Urinary bladder (tissue), 4 donors: Measurements from ENCODE around the gene CCM2. TPM values are rescaled to one million over a fixed set of nuclear protein-coding genes. Genes with fewer than 3 reads are reported as not detected.
"Not testable (repeated sequence)": the region's sequence is repeated elsewhere in the genome, so short reads cannot be mapped to it uniquely, and the experiment has no call there.

Experiments
- DNase-seq: peaks from one replicate; pipeline ENCODE4 v3.0.0-alpha.2; 2015; ENCODE audit errors: extremely low spot score
- H3K27ac ChIP-seq: one replicate; pipeline ENCODE4 v1.5.1; 2013; ENCODE audit warnings: low read depth, mild to moderate bottlenecking, moderate library complexity
- H3K36me3 ChIP-seq: one replicate; pipeline ENCODE4 v1.6.1; 2013; ENCODE audit warnings: mild to moderate bottlenecking, moderate library complexity; ENCODE audit not compliant: insufficient read depth
- H3K4me1 ChIP-seq: one replicate; pipeline ENCODE4 v1.6.1; 2013; ENCODE audit warnings: mild to moderate bottlenecking, moderate library complexity; ENCODE audit not compliant: insufficient read depth
- H3K4me3 ChIP-seq: one replicate; pipeline ENCODE4 v1.5.1; 2013; ENCODE audit warnings: low read depth, low read length
- WGBS: extraction: QIAGEN DNeasy Blood & Tissue Kit; methylation state at CpG from one replicate; pipeline ENCODE4 v1.1.7; 2013; 5-methylcytosine and 5-hydroxymethylcytosine counted together
- polyA plus RNA-seq: library from polyadenylated mRNA; stranded (reverse); fragments of 200-250 nt; gene quantifications from one replicate; pipeline ENCODE4 v1.2.3, GENCODE V29; 2013
- total RNA-seq: library from RNA; depleted of rRNA; stranded (reverse); fragments of >200 nt; gene quantifications from one replicate; pipeline ENCODE4 v1.2.3, GENCODE V29; 2014
- donor health status: healthy with polysubstance abuse.
- donor health status: healthy.

CCM2 gene
- total and polyA plus RNA-seq, 2 donors, result 19.5 to 42.0 TPM

GRCh38 chr7:45015313-45015712 lies 15.3 kb downstream of the CCM2 start:
- Histone ChIP-seq H3K4me1 (no peaks in the 10 kb centered on the region), H3K27ac (no peak overlapping the region), H3K36me3 (no peaks in the 10 kb centered on the region), H3K4me3 (no peak overlapping the region)
- 78% methylated on average over 1 of the region's 1 CpG for WGBS
- DNase-seq, result no peak

GRCh38 chr7:45017253-45017652 lies 17.3 kb downstream of the CCM2 start:
- no peaks in the 10 kb centered on the region for H3K36me3 ChIP-seq
- H3K4me1 ChIP-seq, result no peaks in the 10 kb centered on the region
- no peak overlapping the region for H3K4me3 ChIP-seq
- H3K27ac ChIP-seq, result no peak overlapping the region
- WGBS, result 62% methylated on average over 3 of the region's 3 CpGs
- no peak for DNase-seq

- Histone ChIP-seq H3K4me3 (no peak overlapping the region), H3K4me1 (no peaks in the 10 kb centered on the region), H3K27ac (no peak overlapping the region), H3K36me3 (no peaks in the 10 kb centered on the region)
- DNase-seq, result no peak
- WGBS, result 87% methylated on average over 5 of the region's 5 CpGs
These were observed 20.9 kb downstream of the CCM2 start for GRCh38 chr7:45020915-45021314.

- no peak overlapping the region for H3K27ac ChIP-seq
- no peaks in the 10 kb centered on the region for H3K4me1 ChIP-seq
- H3K36me3 ChIP-seq, result no peaks in the 10 kb centered on the region
- 89% methylated on average over 3 of the region's 3 CpGs for WGBS
- H3K4me3 ChIP-seq, result no peak overlapping the region
- DNase-seq, result no peak
These were observed 21.7 kb downstream of the CCM2 start for GRCh38 chr7:45021604-45022296.

DNA sequence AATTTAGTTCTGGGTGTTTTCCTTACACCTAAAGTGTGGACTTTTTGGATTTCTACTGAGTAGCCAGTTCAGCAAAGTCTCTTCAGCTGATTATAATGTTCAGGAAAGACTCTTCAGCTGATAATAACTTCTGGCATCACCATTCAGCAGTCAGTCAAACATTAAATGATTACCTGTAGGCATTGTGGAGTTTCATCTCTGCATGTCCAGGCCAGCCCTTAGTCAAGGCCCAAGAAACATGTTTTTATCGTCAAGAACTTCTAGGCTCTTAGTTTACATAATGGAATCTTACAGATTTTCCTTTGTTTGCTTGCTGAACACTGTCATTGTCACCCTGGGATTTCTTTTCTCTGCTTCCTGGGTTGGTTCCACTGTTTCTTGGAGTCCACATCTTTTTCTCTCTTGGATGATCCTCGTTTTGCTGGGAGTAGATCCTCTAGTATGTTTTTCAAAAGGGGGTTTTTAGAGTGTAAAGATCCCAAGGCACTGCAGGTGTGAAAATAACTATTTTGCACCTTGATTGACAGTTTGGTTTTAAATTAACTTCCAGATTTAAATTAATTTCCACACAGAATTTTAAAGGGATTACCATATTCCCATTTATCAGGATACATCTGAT lies 24.2 kb downstream of the CCM2 start:
- no peak overlapping the region for H3K27ac ChIP-seq
- no peak for DNase-seq
- no peaks in the 10 kb centered on the region for H3K36me3 ChIP-seq
- no peak overlapping the region for H3K4me3 ChIP-seq
- WGBS, result 90% methylated on average over 2 of the region's 2 CpGs
- H3K4me1 ChIP-seq, result no peaks in the 10 kb centered on the region

DNA sequence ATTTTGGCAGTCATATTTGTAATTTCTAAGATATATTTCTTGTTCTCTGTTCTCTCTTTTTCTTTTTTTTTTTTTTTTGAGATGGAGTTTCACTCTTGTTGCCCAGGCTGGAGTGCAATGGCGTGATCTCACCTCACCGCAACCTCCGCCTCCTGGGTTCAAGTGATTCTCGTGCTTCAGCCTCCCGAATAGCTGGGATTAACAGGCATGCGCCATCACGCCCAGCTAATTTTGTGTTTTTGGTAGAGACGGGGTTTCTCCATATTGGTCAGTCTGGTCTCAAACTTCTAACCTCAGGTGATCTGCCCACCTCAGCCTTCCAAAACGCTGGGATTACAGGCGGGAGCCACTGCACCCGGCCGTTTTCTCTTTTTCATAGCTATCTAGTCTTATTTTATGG lies 25.5 kb downstream of the CCM2 start:
- H3K27ac ChIP-seq, DNase-seq, H3K4me1 ChIP-seq, H3K36me3 ChIP-seq, H3K4me3 ChIP-seq: not testable (repeated sequence)
- WGBS, result 95% methylated on average over 12 of the region's 12 CpGs

DNA sequence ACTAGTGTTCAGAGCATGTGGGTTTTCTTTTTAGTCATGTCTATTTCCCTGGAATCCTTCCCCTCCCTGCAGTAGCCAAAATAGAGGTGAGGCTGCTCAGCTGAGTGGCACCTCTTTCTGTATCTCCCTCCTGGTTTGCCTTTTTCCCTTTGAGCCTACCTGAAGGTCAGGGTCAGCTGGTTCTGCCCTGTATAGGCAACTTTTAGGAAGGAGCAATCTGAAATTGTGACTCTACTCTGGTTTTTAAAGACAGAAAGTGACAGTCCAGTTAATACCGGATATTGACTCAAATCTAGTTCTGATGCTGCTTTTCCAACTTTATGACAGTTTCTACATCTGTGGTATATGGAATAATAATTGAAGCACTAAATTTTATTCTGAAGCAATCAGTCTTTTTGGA lies 26.0 kb downstream of the CCM2 start:
- 95% methylated on average over 1 of the region's 1 CpG for WGBS
- Histone ChIP-seq H3K4me3 (no peak overlapping the region), H3K27ac (no peak overlapping the region), H3K4me1 (no peaks in the 10 kb centered on the region), H3K36me3 (no peaks in the 10 kb centered on the region)
- DNase-seq, result no peak

DNA sequence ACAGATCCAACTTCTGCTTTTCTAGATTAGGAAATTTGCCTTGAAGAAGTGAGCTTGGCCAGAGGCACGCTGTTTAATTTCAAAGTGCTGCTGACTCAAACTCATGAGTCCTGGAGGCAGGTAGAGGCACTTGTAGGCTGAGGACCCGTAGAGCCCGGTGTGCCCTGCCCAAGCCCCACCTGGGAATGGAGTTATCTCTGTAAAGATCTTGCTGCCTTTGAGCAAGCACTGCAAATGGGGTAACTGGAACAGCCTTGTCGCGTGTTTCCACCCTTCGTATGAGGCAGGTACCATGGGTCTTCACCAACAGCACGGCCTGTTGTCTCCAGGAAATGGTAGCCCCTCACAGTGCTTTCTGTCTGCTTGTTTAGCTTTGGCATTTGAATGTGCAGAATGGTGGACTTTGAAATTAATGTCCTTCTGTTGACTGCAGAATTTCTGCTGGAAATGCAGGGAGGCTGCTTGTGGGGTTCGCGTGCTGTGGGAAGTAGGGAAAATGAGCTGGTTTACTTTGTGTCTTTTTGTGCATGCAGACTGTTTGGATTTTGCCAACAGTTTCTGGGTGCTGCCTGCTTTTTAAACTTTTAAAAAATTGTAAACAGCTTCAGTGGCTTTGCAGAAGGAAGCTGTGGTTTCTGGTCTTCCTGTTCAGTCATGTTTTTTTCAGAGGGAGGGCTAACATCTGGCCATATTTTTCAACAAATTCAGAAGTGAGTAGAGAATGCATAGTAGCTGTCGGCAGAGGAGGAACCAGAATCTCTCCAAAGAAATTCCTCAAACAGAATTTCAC lies 27.2 kb downstream of the CCM2 start:
- H3K4me1 ChIP-seq, result no peaks in the 10 kb centered on the region
- no peak overlapping the region for H3K27ac ChIP-seq
- DNase-seq, result no peak
- no peaks in the 10 kb centered on the region for H3K36me3 ChIP-seq
- WGBS, result 79% methylated on average over 10 of the region's 10 CpGs
- peak overlapping the region; percentile 25 for H3K4me3 ChIP-seq

GRCh38 chr7:45027774-45028114 lies 27.7 kb downstream of the CCM2 start:
- WGBS, result 86% methylated on average over 4 of the region's 4 CpGs
- peak overlapping the region; percentile 25 for H3K4me3 ChIP-seq
- no peaks in the 10 kb centered on the region for H3K36me3 ChIP-seq
- H3K27ac ChIP-seq, result peak overlapping the region; percentile 35
- no peaks in the 10 kb centered on the region for H3K4me1 ChIP-seq
- DNase-seq, result no peak

GRCh38 chr7:45028138-45028919 lies 28.3 kb downstream of the CCM2 start:
- Histone ChIP-seq H3K4me3 (peak overlapping the region; percentile 25), H3K27ac (no peak overlapping the region), H3K36me3 (no peaks in the 10 kb centered on the region), H3K4me1 (no peaks in the 10 kb centered on the region)
- no peak for DNase-seq
- 80% methylated on average over 17 of the region's 17 CpGs for WGBS

- H3K36me3 ChIP-seq, result no peaks in the 10 kb centered on the region
- no peak overlapping the region for H3K27ac ChIP-seq
- WGBS, result 81% methylated on average over 7 of the region's 7 CpGs
- peak overlapping the region; percentile 0 for H3K4me3 ChIP-seq
- H3K4me1 ChIP-seq, result no peaks in the 10 kb centered on the region
- DNase-seq, result no peak
These were observed 28.9 kb downstream of the CCM2 start for GRCh38 chr7:45028920-45029344.

DNA sequence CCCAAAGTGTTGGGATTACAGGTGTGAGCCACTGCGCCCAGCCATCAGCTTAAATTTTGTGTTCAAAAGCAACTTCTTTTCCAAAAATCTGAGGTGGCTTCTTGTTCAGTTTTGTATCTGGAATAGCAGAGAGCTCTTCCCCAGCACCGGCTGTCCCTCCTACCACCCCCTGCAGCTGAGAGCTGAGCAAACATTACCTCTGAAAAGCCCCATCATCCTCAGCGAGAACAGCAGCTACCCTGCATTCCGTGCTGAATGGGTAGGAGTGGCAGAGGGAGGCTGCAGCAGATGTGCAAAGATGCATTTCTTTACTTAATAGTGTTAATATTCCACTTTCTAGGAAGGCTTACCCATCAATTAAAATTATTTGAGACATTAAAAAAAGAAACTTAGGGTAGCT lies 31.8 kb downstream of the CCM2 start:
- no peaks in the 10 kb centered on the region for H3K4me1 ChIP-seq
- no peak overlapping the region for H3K27ac ChIP-seq
- WGBS, result 70% methylated on average over 4 of the region's 4 CpGs
- H3K36me3 ChIP-seq, result no peaks in the 10 kb centered on the region
- no peak for DNase-seq
- H3K4me3 ChIP-seq, result no peak overlapping the region

GRCh38 chr7:45032421-45032820 lies 32.4 kb downstream of the CCM2 start:
- H3K4me1 ChIP-seq, result no peaks in the 10 kb centered on the region
- H3K36me3 ChIP-seq, result no peaks in the 10 kb centered on the region
- no peak overlapping the region for H3K27ac ChIP-seq
- no peak overlapping the region for H3K4me3 ChIP-seq
- no peak for DNase-seq
- WGBS, result 83% methylated on average over 4 of the region's 4 CpGs
